ENCODE results near the gene PCARE. TPM values are rescaled to one million over a fixed set of nuclear protein-coding genes. Genes with fewer than 3 reads are reported as not detected.

PCARE gene
- total RNA-seq, 4 donors from 2014 or later, result 0.20 to 0.30 (median 0.21) TPM

- H3K36me3 ChIP-seq, result no peaks in the 10 kb centered on the region
- H3K27me3 ChIP-seq, result no peaks in the 10 kb centered on the region
- H3K27ac ChIP-seq, result peak overlapping the region; percentile 90 to 99 (median 96)
- H3K4me1 ChIP-seq, result peaks cover 0 to 56% (median 26%) of the 10 kb centered on the region in 4 donors
- peak; percentile 77 to 89 for DNase-seq (ENCODE audit: low spot score in 2 of 2)
- no peaks in the 10 kb centered on the region for H3K9me3 ChIP-seq
- 3 to 5% methylated on average over 35 to 52 of the region's 53 CpGs for WGBS, 2 donors
- peak in 1 of 2 donors; percentile 28 for TF ChIP-seq POLR2A (IDR thresholded peaks at IDR 0.05)
- TF ChIP-seq, protein P1, sequence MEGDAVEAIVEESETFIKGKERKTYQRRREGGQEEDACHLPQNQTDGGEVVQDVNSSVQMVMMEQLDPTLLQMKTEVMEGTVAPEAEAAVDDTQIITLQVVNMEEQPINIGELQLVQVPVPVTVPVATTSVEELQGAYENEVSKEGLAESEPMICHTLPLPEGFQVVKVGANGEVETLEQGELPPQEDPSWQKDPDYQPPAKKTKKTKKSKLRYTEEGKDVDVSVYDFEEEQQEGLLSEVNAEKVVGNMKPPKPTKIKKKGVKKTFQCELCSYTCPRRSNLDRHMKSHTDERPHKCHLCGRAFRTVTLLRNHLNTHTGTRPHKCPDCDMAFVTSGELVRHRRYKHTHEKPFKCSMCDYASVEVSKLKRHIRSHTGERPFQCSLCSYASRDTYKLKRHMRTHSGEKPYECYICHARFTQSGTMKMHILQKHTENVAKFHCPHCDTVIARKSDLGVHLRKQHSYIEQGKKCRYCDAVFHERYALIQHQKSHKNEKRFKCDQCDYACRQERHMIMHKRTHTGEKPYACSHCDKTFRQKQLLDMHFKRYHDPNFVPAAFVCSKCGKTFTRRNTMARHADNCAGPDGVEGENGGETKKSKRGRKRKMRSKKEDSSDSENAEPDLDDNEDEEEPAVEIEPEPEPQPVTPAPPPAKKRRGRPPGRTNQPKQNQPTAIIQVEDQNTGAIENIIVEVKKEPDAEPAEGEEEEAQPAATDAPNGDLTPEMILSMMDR (IDR thresholded peaks at IDR 0.05), result no peak
- TF ChIP-seq EP300 (IDR thresholded peaks at IDR 0.05), result peak; percentile 35 to 79
- peak overlapping the region; percentile 70 to 97 (median 82) for H3K4me3 ChIP-seq
Measured at GRCh38 chr2:29115797-29116781, 41.8 kb upstream of the PCARE start.

GRCh38 chr2:29114946-29115609, 40.8 kb upstream of the PCARE start, which contains the start of gene CLIP4:
Gene CLIP4, plus strand, starts transcription at chr2:29115415. Its CDS starts 5,974 bp downstream, at chr2:29121389.
- Histone ChIP-seq H3K27ac (peak within 1 kb of the TSS; percentile 90 to 99 (median 96)), H3K4me3 (peak within 1 kb of the TSS; percentile 70 to 97 (median 82)), H3K36me3 (no peaks in the 10 kb centered on the region), H3K4me1 (peaks cover 0 to 55% (median 26%) of the 10 kb centered on the region in 4 donors), H3K9me3 (no peaks in the 10 kb centered on the region), H3K27me3 (no peaks in the 10 kb centered on the region)
- TF ChIP-seq POLR2A (IDR thresholded peaks at IDR 0.05) (peak; percentile 56 to 74), EP300 (IDR thresholded peaks at IDR 0.05) (peak in 1 of 2 donors; percentile 80)
- TF ChIP-seq, protein P1 (IDR thresholded peaks at IDR 0.05), result peak in 2 of 5 experiments; percentile 15 to 17
- WGBS, 2 donors, result 5 to 13% methylated on average over 6 to 26 of the region's 76 CpGs
- peak; percentile 38 to 59 for DNase-seq (ENCODE audit: low spot score in 2 of 2)

GRCh38 chr2:29114586-29114945, 40.2 kb upstream of the PCARE start:
- no peak for TF ChIP-seq EP300 (IDR thresholded peaks at IDR 0.05)
- TF ChIP-seq POLR2A (IDR thresholded peaks at IDR 0.05), result no peak
- TF ChIP-seq, protein P1 (IDR thresholded peaks at IDR 0.05), result no peak
- Histone ChIP-seq H3K27ac (peak overlapping the region; percentile 90 to 99 (median 96)), H3K9me3 (no peaks in the 10 kb centered on the region), H3K4me3 (peak overlapping the region in 3 of 4 donors; percentile 70 to 97 (median 78)), H3K36me3 (no peaks in the 10 kb centered on the region), H3K4me1 (peaks cover 0 to 50% (median 27%) of the 10 kb centered on the region in 4 donors), H3K27me3 (no peaks in the 10 kb centered on the region)
- DNase-seq (ENCODE audit: low spot score in 2 of 2), result no peak
- WGBS, 2 donors, result 79 to 82% methylated on average over 10 of the region's 10 CpGs

- H3K36me3 ChIP-seq, result no peaks in the 10 kb centered on the region
- TF ChIP-seq, protein P1 (IDR thresholded peaks at IDR 0.05), result no peak
- peak in 1 of 2 donors; percentile 64 for TF ChIP-seq EP300 (IDR thresholded peaks at IDR 0.05)
- H3K4me3 ChIP-seq, result no peak overlapping the region
- H3K4me1 ChIP-seq, result peaks cover 0 to 44% (median 24%) of the 10 kb centered on the region in 4 donors
- no peaks in the 10 kb centered on the region for H3K27me3 ChIP-seq
- WGBS, 2 donors, result 24 to 39% methylated on average over 4 of the region's 4 CpGs
- no peaks in the 10 kb centered on the region for H3K9me3 ChIP-seq
- DNase-seq (ENCODE audit: low spot score in 2 of 2), result peak; percentile 47 to 74
- H3K27ac ChIP-seq, result peak overlapping the region; percentile 90 to 99 (median 96)
Measured at GRCh38 chr2:29113891-29114321, 39.6 kb upstream of the PCARE start.
